ENCODE data around the gene STON1.
"Not testable (repeated sequence)": the region's sequence is repeated elsewhere in the genome, so short reads cannot be mapped to it uniquely, and the experiment has no call there.

STON1 gene

DNA sequence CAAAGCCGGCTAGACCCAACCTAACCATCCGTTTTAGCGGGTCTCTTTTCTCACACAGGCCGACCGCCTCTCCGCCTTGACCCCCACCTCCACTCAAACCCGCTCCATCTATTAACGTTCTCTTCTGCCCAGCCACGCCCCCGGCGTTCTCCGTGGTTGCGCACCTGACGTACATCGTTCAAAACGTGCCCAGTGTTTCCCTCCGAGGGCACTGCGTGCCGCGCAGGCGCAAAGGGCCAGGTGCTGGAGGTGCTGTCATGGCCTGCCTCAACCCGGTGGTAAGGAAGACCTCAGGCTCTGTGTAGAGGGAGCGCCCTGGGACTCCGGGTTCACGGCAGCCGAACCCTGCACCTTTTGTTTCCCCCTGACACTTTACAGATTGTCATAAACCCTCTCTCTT, 87.7 kb downstream of the STON1 start, which contains the start of gene GTF2A1L:
Gene GTF2A1L (plus strand): TSS at position 239 of the 400 bp plus-strand sequence. CDS start 19 bp downstream, at position 258.
- no peak for DNase-seq (ENCODE audit: low read depth in 3 of 3)

GRCh38 chr2:48619526-48619925, 89.6 kb downstream of the STON1 start:
- DNase-seq (ENCODE audit: low read depth in 3 of 3), result no peak

DNA sequence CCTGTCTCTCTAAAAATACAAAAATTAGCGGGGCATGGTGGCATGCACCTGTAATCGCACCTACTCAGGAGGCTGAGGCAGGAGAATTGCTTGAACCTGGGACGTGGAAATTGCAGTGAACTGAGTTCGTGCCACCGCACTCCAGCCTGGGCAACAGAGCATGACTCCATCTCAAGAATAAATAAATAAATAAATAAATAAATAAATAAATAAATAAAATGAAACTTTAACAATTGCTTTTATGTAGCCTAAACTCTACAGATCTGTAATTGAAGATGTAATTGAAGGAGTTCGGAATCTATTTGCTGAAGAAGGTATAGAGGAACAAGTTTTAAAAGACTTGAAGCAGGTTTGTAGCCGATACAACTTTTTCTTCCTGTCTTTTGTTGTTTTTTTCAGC, 90.7 kb downstream of the STON1 start:
- DNase-seq (ENCODE audit: low read depth in 3 of 3), result no peak

DNA sequence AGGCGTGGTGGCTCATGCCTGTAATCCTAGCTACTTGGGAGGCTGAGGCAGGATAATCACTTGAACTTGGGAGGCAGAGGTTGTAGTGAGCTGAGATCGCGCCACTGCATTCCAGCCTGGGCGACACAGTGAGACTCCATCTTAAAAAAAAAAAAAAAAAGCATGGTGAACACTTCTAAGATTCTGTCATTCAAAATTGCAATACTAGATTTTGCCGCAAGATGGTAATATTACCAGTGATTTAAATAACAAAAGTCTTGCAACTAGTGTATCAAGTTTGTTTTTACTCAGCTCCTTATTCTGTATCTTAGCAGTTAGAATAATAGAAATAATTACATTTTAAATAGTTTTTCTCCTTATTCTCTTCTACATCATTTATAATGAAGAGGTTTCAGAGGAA, 92.7 kb downstream of the STON1 start:
- not testable (repeated sequence) for DNase-seq (ENCODE audit: low read depth in 3 of 3)

GRCh38 chr2:48624696-48625095, 94.7 kb downstream of the STON1 start:
- no peak for DNase-seq (ENCODE audit: low read depth in 3 of 3)

- no peak for DNase-seq (ENCODE audit: low read depth in 3 of 3)
These were observed 96.1 kb downstream of the STON1 start for GRCh38 chr2:48626047-48626446.

GRCh38 chr2:48633143-48633542, 103.2 kb downstream of the STON1 start:
- no peak for DNase-seq (ENCODE audit: low read depth in 3 of 3)

DNA sequence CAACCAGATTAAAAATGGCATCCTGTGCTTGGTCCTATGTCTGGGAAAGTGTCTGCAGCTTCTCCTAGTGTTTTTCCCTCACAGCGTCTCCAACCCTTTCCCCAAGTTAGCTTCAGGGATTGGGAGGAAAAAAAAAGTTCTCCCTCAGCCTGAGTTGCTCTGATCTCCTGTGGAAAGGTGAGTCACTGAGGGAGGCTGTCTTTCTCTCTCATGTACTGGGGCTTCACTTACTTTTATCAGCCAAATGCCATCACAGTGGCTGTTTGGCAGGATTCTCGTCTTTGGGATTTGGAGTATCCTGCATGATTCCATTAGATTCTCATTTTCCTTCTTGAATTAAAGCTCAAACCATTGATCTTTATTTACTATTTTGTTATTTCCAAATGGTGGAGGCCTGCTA, 105.8 kb downstream of the STON1 start:
- no peak for DNase-seq (ENCODE audit: low read depth in 3 of 3)

GRCh38 chr2:48638261-48638660, 108.3 kb downstream of the STON1 start:
- DNase-seq (ENCODE audit: low read depth in 3 of 3), result no peak
